Esophagus squamous epithelium (tissue), 5 donors: ENCODE results near the gene PRSS50. TPM values are rescaled to one million over a fixed set of nuclear protein-coding genes. Genes with fewer than 3 reads are reported as not detected.

Experiments
- DNase-seq: peaks from one replicate; lab custom pipeline; 2025; lab: John Stamatoyannopoulos, UW
- H3K27ac ChIP-seq, 4 donors: fragments of 200-600 bp; sonication (generic); one replicate each; pipeline ENCODE4 v1.5.1; 2016 to 2019; ENCODE audit warnings: mild to moderate bottlenecking in 1 of 4
- H3K27me3 ChIP-seq, 4 donors: fragments of 200-600 bp; sonication (generic); 1 replicate in 3 of 4; 2 replicates in 1 of 4; pipeline versions ENCODE4 v1.5.1 to v1.6.0; 2017 to 2021; ENCODE audit warnings: antibody characterized with exemption in 1 of 4
- H3K36me3 ChIP-seq, 3 donors: fragments of 200-600 bp; sonication (generic); one replicate each; pipeline ENCODE4 v1.5.1; 2016 to 2019
- H3K4me1 ChIP-seq, 3 donors: fragments of 200-600 bp; sonication (generic); one replicate each; pipeline ENCODE4 v1.5.1; 2017 to 2019
- H3K4me3 ChIP-seq, 4 donors: fragments of 200-600 bp; sonication (generic); 1 replicate in 3 of 4; 2 replicates in 1 of 4; pipeline ENCODE4 v1.5.1; 2016 to 2019; ENCODE audit warnings: mild to moderate bottlenecking in 2 of 4, moderate library complexity in 1 of 4
- H3K9me3 ChIP-seq, 3 donors: fragments of 200-600 bp; sonication (generic); one replicate each; pipeline ENCODE4 v1.5.1; 2016 to 2019
- POLR2A ChIP-seq, 4 donors: fragments of 450-650 bp; IDR thresholded peaks; one replicate each; pipeline ENCODE4 v1.6.1; 2017; ENCODE audit warnings: antibody characterized with exemption in 4 of 4, mild to moderate bottlenecking in 4 of 4, moderate library complexity in 3 of 4
- WGBS, 2 donors: methylation state at CpG; one replicate each; pipeline ENCODE4 v1.1.5; 2018; 5-methylcytosine and 5-hydroxymethylcytosine counted together
- intact Hi-C: fragments of 100-400 bp; cut with DNase I; formaldehyde crosslinking; loops from one replicate; pipeline ENCODE4 v1.15.0; 2022
- total RNA-seq, 4 donors: library from RNA; depleted of rRNA; stranded (reverse); fragments of >200 nt; gene quantifications; one replicate each; pipeline ENCODE4 v1.1.0, GENCODE V29; 2016
- TF ChIP-seq, protein P1 (sequence below), 6 experiments: fragments of 450-650 bp in 4 of 6; fragments of 200-600 bp in 2 of 6; sonication (generic) in 2 of 6; IDR thresholded peaks; one replicate each; pipeline ENCODE4 v1.5.1; 2016 to 2019; ENCODE audit warnings: antibody characterized with exemption in 6 of 6, mild to moderate bottlenecking in 4 of 6, moderate library complexity in 4 of 6
- donor health status: DM: yes; HTN: yes; CAD: no.

Gene PRSS50
- total RNA-seq, 4 donors from 2014 or later, result 0.19 TPM; not detected in 3

DNA sequence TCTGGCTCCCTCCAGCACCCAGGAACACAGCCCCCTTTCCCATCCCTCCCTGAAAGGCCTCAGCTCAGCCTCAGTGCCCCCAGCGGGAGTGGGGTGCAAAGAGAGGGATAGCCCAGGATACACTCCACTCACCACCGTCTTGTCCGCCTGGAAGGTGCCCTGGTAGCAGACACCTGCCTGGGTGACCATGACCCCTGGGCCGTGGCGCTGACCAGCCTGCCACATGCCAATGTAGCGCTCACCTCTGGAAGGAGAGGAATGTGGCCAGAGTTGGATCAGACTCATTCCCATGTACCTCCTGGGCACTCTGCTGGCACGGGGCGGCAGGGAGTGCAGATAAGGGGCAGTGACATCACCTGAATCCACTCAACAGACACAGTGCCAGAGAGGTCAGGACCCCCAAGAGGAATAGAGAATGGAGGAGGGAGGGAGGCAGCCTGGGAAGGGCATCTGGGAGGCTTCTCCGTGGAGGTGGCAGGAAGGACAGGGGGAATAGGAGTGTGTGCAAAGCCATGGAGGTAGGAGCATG is 37.3 kb downstream of the PRSS50 start:
- DNase-seq, result no peak
- H3K4me3 ChIP-seq, result no peak overlapping the region
- H3K36me3 ChIP-seq, result peaks cover 13 to 100% (median 33%) of the 10 kb centered on the region in 3 donors
- peaks cover 0 to 18% (median 0%) of the 10 kb centered on the region in 3 donors for H3K4me1 ChIP-seq
- intact Hi-C loops, result no loop called here
- H3K27ac ChIP-seq, result no peak overlapping the region
- TF ChIP-seq POLR2A (IDR thresholded peaks at IDR 0.05), result no peak
- TF ChIP-seq, protein P1, sequence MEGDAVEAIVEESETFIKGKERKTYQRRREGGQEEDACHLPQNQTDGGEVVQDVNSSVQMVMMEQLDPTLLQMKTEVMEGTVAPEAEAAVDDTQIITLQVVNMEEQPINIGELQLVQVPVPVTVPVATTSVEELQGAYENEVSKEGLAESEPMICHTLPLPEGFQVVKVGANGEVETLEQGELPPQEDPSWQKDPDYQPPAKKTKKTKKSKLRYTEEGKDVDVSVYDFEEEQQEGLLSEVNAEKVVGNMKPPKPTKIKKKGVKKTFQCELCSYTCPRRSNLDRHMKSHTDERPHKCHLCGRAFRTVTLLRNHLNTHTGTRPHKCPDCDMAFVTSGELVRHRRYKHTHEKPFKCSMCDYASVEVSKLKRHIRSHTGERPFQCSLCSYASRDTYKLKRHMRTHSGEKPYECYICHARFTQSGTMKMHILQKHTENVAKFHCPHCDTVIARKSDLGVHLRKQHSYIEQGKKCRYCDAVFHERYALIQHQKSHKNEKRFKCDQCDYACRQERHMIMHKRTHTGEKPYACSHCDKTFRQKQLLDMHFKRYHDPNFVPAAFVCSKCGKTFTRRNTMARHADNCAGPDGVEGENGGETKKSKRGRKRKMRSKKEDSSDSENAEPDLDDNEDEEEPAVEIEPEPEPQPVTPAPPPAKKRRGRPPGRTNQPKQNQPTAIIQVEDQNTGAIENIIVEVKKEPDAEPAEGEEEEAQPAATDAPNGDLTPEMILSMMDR (IDR thresholded peaks at IDR 0.05), result no peak
- WGBS, 2 donors, result 88 to 97% methylated on average over 1 to 4 of the region's 9 CpGs
- no peaks in the 10 kb centered on the region for H3K27me3 ChIP-seq
- H3K9me3 ChIP-seq, result no peaks in the 10 kb centered on the region

DNA sequence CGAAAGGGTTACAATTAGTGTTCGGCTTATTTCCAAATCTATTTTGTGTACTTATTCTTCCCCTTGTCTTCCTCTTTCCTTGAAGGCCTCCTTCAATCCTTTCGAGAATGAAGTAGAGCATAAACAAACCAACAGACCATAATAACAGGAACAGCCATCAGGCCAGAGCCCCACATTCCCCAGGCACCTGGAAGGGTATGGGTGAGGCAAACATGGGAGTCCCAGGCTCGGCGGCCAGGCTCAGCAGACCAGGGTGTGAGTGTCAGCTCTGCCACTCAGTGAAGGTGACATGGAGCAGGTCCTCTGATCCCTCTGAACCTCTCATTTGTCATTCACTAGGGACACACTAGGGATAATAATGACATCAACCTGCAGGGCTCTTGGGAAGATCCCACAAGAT is 38.0 kb downstream of the PRSS50 start:
- intact Hi-C loops, result no loop called here
- Histone ChIP-seq H3K4me3 (no peak overlapping the region), H3K27ac (no peak overlapping the region), H3K36me3 (peaks cover 13 to 100% (median 31%) of the 10 kb centered on the region in 3 donors), H3K9me3 (no peaks in the 10 kb centered on the region), H3K4me1 (peaks cover 0 to 18% (median 0%) of the 10 kb centered on the region in 3 donors), H3K27me3 (no peaks in the 10 kb centered on the region)
- no peak for DNase-seq
- TF ChIP-seq, protein P1 (IDR thresholded peaks at IDR 0.05), result no peak
- no peak for TF ChIP-seq POLR2A (IDR thresholded peaks at IDR 0.05)
- 83 to 94% methylated on average over 2 to 5 of the region's 5 CpGs for WGBS, 2 donors

DNA sequence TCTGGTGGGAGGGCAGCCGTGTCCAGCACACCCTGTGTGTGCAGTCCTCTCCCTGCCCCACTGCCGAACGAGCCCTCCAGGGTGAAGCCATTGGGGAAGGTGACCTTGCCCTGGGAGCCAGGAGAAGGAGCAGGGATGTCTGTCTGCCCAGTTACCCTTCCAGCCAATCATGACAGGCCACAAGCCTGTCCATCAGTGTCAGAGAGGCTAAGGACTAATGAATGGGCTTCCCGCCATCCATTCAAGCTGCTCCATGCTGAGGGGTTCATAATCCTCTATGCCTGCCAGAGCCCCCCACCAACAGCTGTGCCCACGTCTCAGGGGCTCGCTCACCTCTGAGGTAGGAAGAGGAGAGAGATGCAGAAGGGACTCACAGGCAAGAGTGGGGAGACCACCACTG is 39.4 kb downstream of the PRSS50 start:
- DNase-seq, result no peak
- no peak overlapping the region for H3K4me3 ChIP-seq
- intact Hi-C loops, result no loop called here
- H3K27ac ChIP-seq, result no peak overlapping the region
- H3K27me3 ChIP-seq, result no peaks in the 10 kb centered on the region
- H3K9me3 ChIP-seq, result no peaks in the 10 kb centered on the region
- H3K36me3 ChIP-seq, result peaks cover 17 to 100% (median 25%) of the 10 kb centered on the region in 3 donors
- peaks cover 0 to 18% (median 0%) of the 10 kb centered on the region in 3 donors for H3K4me1 ChIP-seq
- WGBS, 2 donors, result 71 to 90% methylated on average over 1 to 4 of the region's 6 CpGs
- TF ChIP-seq, protein P1 (IDR thresholded peaks at IDR 0.05), result no peak
- no peak for TF ChIP-seq POLR2A (IDR thresholded peaks at IDR 0.05)

DNA sequence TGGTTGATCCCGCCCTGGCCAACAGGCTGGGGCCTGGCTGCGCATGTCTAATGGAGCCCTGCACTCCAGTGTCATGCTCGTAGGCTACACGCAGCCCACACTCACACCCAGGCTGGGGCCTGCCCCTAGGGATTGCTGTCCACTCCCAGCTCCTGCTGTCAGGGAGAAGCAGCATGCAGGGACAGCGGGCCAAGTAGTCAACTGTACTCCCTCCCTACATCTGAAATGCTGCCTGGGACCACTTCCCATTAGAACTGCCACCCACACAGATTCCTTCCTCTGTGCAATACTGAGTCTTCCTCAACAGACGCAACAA is 40.3 kb downstream of the PRSS50 start:
- intact Hi-C loops, result no loop called here
- no peak for DNase-seq
- Histone ChIP-seq H3K27ac (peak overlapping the region in 1 of 4 donors; percentile 9), H3K36me3 (peaks cover 11 to 100% (median 16%) of the 10 kb centered on the region in 3 donors), H3K4me1 (peaks cover 0 to 18% (median 0%) of the 10 kb centered on the region in 3 donors), H3K9me3 (no peaks in the 10 kb centered on the region), H3K4me3 (no peak overlapping the region), H3K27me3 (no peaks in the 10 kb centered on the region)
- 33 to 65% methylated on average over 3 to 4 of the region's 6 CpGs for WGBS, 2 donors
- TF ChIP-seq POLR2A (IDR thresholded peaks at IDR 0.05), result no peak
- TF ChIP-seq, protein P1 (IDR thresholded peaks at IDR 0.05), result no peak

DNA sequence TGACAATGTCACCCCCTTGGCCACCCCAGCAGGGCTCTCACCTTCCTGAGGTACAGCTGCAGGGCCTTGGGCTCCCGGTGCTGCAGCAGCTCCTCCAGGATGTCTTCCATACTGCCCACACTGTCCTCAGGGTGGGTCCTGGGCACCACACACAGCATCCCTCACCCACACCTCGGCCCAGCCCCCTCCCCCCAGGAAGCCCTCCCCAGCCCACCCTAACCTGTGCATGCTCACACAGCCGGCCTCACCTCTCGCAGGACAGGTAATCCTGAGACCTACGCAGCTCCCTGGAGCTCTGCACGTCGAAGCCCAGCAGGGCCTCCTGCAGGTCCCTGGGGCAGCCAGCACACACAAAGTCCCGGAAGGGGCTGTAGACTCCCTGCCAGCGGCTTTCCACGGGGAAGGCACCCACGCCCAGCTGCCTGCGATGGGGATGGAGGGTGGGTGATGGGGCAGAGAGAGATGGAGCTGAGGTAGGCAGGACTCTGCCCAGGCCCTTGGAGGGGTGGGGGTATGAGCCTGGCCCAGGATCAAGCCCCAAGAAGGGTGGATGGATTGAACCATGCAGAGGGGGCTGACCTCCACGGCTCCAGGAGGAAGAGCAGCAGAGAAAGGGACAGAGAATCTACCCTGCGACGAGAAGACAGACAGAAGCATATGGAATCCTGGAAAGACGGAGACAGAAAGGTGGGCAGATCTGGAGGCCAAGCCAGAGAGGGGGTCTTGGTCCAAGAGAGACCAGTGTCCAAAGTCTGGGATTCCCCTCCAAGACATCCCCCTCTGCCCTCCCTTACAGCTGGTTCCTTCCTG is 40.9 kb downstream of the PRSS50 start:
- TF ChIP-seq, protein P1 (IDR thresholded peaks at IDR 0.05), result no peak
- no peak for TF ChIP-seq POLR2A (IDR thresholded peaks at IDR 0.05)
- intact Hi-C loops, result no loop called here
- no peak overlapping the region for H3K4me3 ChIP-seq

More for the DNA sequence above, 40.9 kb downstream of the PRSS50 start:
- peaks cover 11 to 100% (median 14%) of the 10 kb centered on the region in 3 donors for H3K36me3 ChIP-seq
- DNase-seq, result no peak
- WGBS, 2 donors, result 82 to 87% methylated on average over 5 to 6 of the region's 16 CpGs
- H3K27ac ChIP-seq, result peak overlapping the region in 1 of 4 donors; percentile 9
- no peaks in the 10 kb centered on the region for H3K9me3 ChIP-seq
- H3K4me1 ChIP-seq, result peaks cover 0 to 18% (median 0%) of the 10 kb centered on the region in 3 donors
- H3K27me3 ChIP-seq, result no peaks in the 10 kb centered on the region
